HepG2 (cell line): ENCODE measurements around the gene CIAPIN1. TPM values are rescaled to one million over a fixed set of nuclear protein-coding genes. Genes with fewer than 3 reads are reported as not detected.

Experiments used
- AFF4 ChIP-seq: sonication (generic); formaldehyde crosslinking; IDR thresholded peaks from 2 replicates; pipeline ENCODE4 v1.4.0; 2020; ENCODE audit warnings: missing genetic modification reagents
- GATA4 ChIP-seq: sonication (generic); IDR thresholded peaks from 2 replicates; pipeline ENCODE4 v1.6.1; 2016; ENCODE audit warnings: antibody characterized with exemption, low read depth, borderline replicate concordance
- HNRNPLL ChIP-seq: fragments of 200-400 bp; formaldehyde crosslinking; IDR thresholded peaks from 2 replicates; pipeline ENCODE4 v1.6.1; 2017; ENCODE audit warnings: mild to moderate bottlenecking, low read depth, low read length; ENCODE audit not compliant: poor library complexity, severe bottlenecking
- MNT ChIP-seq: fragments of 450-650 bp; IDR thresholded peaks from 2 replicates; pipeline ENCODE4 v1.6.1; 2016
- MTF2 ChIP-seq: sonication (generic); formaldehyde crosslinking; IDR thresholded peaks from 2 replicates; pipeline ENCODE4 v1.5.0; 2020; ENCODE audit warnings: missing genetic modification reagents, borderline replicate concordance
- MXD1 ChIP-seq: sonication (generic); formaldehyde crosslinking; IDR thresholded peaks from 2 replicates; pipeline ENCODE4 v1.4.0; 2020; ENCODE audit warnings: mild to moderate bottlenecking, missing genetic modification reagents
- SIX1 ChIP-seq: sonication (generic); formaldehyde crosslinking; IDR thresholded peaks from 2 replicates; pipeline ENCODE4 v1.4.0; 2020; ENCODE audit warnings: missing genetic modification reagents, borderline replicate concordance
- SRSF9 ChIP-seq: fragments of 200-400 bp; formaldehyde crosslinking; IDR thresholded peaks from 2 replicates; pipeline ENCODE4 v1.6.1; 2018; ENCODE audit warnings: borderline replicate concordance, mild to moderate bottlenecking, low read depth, low read length; ENCODE audit not compliant: insufficient read depth, poor library complexity, severe bottlenecking
- TIGD3 ChIP-seq: sonication (generic); formaldehyde crosslinking; IDR thresholded peaks from 2 replicates; pipeline ENCODE4 v1.5.1; 2020; ENCODE audit warnings: mild to moderate bottlenecking, missing genetic modification reagents, borderline replicate concordance
- ZFAT ChIP-seq: sonication (generic); formaldehyde crosslinking; conservative IDR thresholded peaks from 2 replicates; pipeline ENCODE4 v1.8.1; 2023; ENCODE audit warnings: missing genetic modification reagents, inconsistent platforms
- ZNF234 ChIP-seq: sonication (generic); formaldehyde crosslinking; conservative IDR thresholded peaks from 2 replicates; pipeline ENCODE4 v1.5.1; 2020; ENCODE audit warnings: mild to moderate bottlenecking, missing genetic modification reagents
- ZNF24 ChIP-seq: fragments of 450-650 bp; IDR thresholded peaks from 2 replicates; pipeline ENCODE4 v1.6.1; 2017; ENCODE audit warnings: antibody characterized with exemption, mild to moderate bottlenecking
- polyA plus RNA-seq, 8 experiments: library from polyadenylated mRNA; depleted of rRNA in 3 of 8; stranded (reverse) in 7 of 8; unstranded in 1 of 8; fragments of >200 nt; fragmentation: Illumina TruSeq in 4 of 8; extraction: Trizol in 4 of 8; gene quantifications; 2 replicates each; pipeline versions ENCODE4 v1.2.1 to v1.2.3, GENCODE V29; 2011 to 2016; ENCODE audit warnings: low read depth in 4 of 8, missing spikeins in 1 of 8, mixed read lengths in 1 of 8; ENCODE audit not compliant: insufficient read depth in 1 of 8
- total RNA-seq, 5 experiments: library from RNA; depleted of rRNA; stranded (reverse); fragments of >200 nt; fragmentation: Illumina TruSeq; extraction: Trizol; gene quantifications; 2 replicates each; pipeline ENCODE4 v1.2.3, GENCODE V29; 2016; ENCODE audit warnings: low read depth in 1 of 5
- TF ChIP-seq, protein P1 (sequence below): sonication (generic); formaldehyde crosslinking; IDR thresholded peaks from 2 replicates; pipeline ENCODE4 v1.5.0; 2020; ENCODE audit warnings: mild to moderate bottlenecking, missing genetic modification reagents
- TF ChIP-seq, protein P2 (sequence below): sonication (generic); formaldehyde crosslinking; IDR thresholded peaks from 2 replicates; pipeline ENCODE4 v1.5.1; 2020; ENCODE audit warnings: missing genetic modification reagents, mild to moderate bottlenecking, borderline replicate concordance

Gene CIAPIN1
- total and polyA plus RNA-seq, 2 of the 13 experiments (the other 11 are each of a cell fraction or from before 2014, with no cell fraction given): 69.3 to 89.7 TPM

- TF ChIP-seq SRSF9 (no peak), SIX1 (CRISPR knock-in tag) (no peak), HNRNPLL (no peak), MTF2 (CRISPR knock-in tag) (no peak), MNT (0 out of 2 replicates have a peak, but pooled peaks have one; percentile 8), ZNF234 (CRISPR knock-in tag) (0 out of 2 replicates have a peak, but pooled peaks have one; percentile 59), AFF4 (CRISPR knock-in tag) (no peak), ZNF24 (no peak; the same call in none of the 2 replicates), ZFAT (CRISPR knock-in tag) (no peak), GATA4 (no peak), TIGD3 (CRISPR knock-in tag) (no peak), MXD1 (no peak; the same call in 1 of the 2 replicates)
- TF ChIP-seq, protein P1, sequence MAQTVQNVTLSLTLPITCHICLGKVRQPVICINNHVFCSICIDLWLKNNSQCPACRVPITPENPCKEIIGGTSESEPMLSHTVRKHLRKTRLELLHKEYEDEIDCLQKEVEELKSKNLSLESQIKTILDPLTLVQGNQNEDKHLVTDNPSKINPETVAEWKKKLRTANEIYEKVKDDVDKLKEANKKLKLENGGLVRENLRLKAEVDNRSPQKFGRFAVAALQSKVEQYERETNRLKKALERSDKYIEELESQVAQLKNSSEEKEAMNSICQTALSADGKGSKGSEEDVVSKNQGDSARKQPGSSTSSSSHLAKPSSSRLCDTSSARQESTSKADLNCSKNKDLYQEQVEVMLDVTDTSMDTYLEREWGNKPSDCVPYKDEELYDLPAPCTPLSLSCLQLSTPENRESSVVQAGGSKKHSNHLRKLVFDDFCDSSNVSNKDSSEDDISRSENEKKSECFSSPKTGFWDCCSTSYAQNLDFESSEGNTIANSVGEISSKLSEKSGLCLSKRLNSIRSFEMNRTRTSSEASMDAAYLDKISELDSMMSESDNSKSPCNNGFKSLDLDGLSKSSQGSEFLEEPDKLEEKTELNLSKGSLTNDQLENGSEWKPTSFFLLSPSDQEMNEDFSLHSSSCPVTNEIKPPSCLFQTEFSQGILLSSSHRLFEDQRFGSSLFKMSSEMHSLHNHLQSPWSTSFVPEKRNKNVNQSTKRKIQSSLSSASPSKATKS (CRISPR knock-in tag): no peak
- TF ChIP-seq, protein P2, sequence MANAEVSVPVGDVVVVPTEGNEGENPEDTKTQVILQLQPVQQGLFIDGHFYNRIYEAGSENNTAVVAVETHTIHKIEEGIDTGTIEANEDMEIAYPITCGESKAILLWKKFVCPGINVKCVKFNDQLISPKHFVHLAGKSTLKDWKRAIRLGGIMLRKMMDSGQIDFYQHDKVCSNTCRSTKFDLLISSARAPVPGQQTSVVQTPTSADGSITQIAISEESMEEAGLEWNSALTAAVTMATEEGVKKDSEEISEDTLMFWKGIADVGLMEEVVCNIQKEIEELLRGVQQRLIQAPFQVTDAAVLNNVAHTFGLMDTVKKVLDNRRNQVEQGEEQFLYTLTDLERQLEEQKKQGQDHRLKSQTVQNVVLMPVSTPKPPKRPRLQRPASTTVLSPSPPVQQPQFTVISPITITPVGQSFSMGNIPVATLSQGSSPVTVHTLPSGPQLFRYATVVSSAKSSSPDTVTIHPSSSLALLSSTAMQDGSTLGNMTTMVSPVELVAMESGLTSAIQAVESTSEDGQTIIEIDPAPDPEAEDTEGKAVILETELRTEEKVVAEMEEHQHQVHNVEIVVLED: no peak
Measured at GRCh38 chr16:57485916-57486857, 39.0 kb upstream of the CIAPIN1 start, which contains the start of gene DOK4 (continued).
